HG02840 (cell line): ENCODE data around the gene HYKK.
A peak's percentile ranks its signal among the peaks of the same experiment; 100 is the strongest.
"Not testable (repeated sequence)": the region's sequence is repeated elsewhere in the genome, so short reads cannot be mapped to it uniquely, and the experiment has no call there.

Source experiments
- ATAC-seq: cut with Tn5 transposase; IDR thresholded peaks from one replicate; pipeline ENCODE4 v1.9.1; 2021; ENCODE audit warnings: mild to moderate bottlenecking, moderate library complexity, moderate number of reproducible peaks; ENCODE audit not compliant: unreplicated experiment, low FRiP score

HYKK gene

GRCh38 chr15:78539464-78540140 is 32.2 kb downstream of the HYKK start:
- not testable (repeated sequence) for ATAC-seq

- peak; percentile 82 for ATAC-seq
Observed at GRCh38 chr15:78540141-78540870, 32.9 kb downstream of the HYKK start, which contains the start of gene PSMA4. Gene PSMA4 (plus strand): TSS chr15:78540444. CDS start chr15:78541928, 1,484 bp downstream.

- ATAC-seq: no peak
Observed at GRCh38 chr15:78540871-78541743, 33.7 kb downstream of the HYKK start.

DNA sequence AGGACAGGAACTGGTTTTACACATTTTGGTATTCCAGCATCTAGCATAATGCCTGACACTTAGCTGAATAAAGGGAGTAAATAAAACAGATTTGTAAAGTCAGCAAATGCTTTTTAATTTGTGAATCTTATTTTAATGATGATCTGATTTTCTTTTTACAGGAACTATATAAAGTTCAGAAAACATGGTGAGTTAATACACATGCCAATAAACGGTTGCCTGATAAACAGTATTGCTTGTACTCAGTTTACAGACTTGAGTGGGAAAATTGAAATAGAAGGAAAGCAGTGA is 34.3 kb downstream of the HYKK start:
- no peak for ATAC-seq

- no peak for ATAC-seq
Observed at GRCh38 chr15:78542647-78543046, 35.3 kb downstream of the HYKK start.

DNA sequence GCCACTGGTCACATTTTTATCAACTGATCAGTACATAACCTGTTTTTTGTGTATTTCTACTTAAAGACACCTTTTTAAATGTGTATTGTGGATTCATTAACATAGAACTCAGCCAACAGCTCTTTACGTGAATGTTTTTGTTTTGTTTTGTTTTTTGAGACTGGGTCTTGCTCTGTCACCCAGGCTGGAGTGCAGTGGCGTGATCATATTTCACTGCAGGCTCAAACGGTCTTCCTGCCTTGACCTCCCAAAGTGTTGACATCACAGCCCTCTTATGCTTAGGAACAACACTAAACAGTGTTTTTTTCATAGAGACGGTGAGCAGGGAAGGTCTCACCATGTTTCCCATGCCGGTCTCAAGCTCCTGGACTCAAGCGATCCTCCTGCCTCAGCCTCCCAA is 42.8 kb downstream of the HYKK start:
- ATAC-seq: no peak

DNA sequence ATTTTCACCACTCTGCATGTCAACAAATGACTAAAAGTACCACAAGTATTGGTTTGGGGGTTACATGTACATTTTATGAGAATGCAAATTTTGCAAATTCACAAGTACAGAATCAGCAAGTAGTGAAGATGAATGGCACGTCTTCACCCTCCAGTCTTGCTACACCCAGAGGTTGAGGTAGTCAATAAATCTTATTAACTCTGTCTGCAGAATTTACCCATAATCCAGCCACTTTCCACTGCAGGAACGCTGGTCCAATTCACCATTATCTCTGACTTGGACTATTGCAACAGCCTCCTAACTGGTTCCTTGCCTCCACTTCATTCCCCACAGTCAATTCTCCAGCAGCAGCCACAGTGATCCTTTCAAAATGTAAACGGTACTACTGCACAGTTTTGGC is 43.4 kb downstream of the HYKK start:
- no peak for ATAC-seq

DNA sequence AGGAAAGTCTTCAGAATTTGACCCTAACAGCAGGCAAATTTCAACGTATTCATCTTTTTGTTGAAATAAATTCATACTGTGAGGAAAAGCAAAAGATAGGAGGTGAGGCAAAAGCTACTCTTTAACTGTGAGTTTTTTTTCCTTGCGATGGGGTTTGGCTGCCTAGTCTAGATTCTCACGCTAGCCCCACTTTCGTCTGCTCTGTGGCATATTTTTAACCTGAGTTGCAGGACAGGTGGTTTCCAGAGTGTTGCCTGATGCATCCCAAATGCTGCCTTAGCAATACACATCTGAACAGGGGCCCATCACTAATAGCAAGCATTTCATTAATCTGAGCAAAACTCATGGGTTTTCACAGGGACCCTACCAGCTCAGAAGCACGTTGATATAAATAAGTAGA is 44.5 kb downstream of the HYKK start:
- ATAC-seq: no peak

- ATAC-seq: no peak
Observed at GRCh38 chr15:78552597-78552996, 45.2 kb downstream of the HYKK start.

GRCh38 chr15:78560201-78560600 is 52.8 kb downstream of the HYKK start:
- ATAC-seq: not testable (repeated sequence)

- ATAC-seq: no peak
Observed at GRCh38 chr15:78561490-78561889, 54.1 kb downstream of the HYKK start.

DNA sequence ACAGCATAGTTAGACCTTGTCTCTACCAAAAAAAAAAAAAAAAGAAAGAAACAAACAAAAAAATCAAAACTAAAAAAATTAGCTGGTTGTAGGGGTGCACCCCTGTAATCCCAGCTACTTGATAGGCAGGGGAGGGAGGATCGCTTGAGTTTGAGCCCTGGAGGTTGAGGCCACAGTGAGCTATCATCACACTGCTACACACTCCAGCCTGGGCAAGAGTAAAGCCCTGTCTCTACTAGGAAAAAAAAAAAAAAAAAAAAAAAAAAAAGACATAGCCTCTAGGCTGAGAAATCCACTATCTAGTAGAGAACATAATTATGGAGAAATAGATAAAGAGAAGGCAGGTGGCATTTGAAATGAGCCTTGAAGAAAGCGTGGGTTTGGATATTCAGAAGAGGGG is 55.7 kb downstream of the HYKK start:
- ATAC-seq: no peak

DNA sequence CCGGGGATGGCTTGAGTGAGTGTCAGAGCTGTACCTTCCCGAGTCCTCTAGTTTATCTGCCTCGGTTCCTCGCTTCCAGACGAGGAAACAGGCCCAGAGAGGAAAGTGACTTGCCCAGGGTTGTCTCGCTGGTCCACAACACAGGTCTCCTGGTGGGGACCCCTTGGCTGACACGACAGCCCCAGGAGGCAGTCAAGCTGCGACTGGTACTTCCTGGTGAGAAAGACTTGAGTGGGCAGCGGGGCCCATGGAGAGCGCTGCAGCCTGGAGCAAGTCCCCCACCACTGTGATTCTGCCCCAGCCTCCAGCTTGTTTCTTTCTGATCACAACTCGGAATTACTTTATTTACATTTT is 57.3 kb downstream of the HYKK start:
- peak; percentile 15 for ATAC-seq

GRCh38 chr15:78565097-78565950 is 57.9 kb downstream of the HYKK start, which contains the start of gene CHRNA5:
Gene CHRNA5 (plus strand): TSS chr15:78565520. CDS start chr15:78565720, 200 bp downstream.
- peak; percentile 76 for ATAC-seq

- ATAC-seq: no peak
Observed at GRCh38 chr15:78565951-78566774, 58.8 kb downstream of the HYKK start.

- no peak for ATAC-seq
Observed at GRCh38 chr15:78567531-78567930, 60.2 kb downstream of the HYKK start.

DNA sequence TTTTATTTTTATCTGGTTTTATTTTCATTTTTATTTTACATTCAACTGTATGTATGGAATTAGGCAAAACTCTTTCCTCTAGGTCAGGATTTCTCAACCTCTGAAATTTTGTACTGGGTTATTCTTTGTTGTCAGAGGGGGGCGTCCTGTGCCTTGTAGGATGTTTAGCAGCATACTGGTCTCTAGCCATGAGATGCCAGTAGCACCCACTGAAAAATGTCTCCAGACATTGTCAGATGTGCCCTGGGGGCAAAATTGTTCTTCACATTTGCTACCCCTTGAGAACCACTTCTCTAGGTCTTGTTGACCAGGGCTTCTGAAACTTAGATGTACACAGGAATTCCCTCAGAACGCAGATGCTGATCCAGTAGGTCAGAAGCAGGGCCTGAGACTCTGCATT is 63.3 kb downstream of the HYKK start:
- ATAC-seq: no peak

GRCh38 chr15:78571382-78571781 is 64.0 kb downstream of the HYKK start:
- no peak for ATAC-seq

GRCh38 chr15:78573416-78573815 is 66.0 kb downstream of the HYKK start:
- no peak for ATAC-seq
